ENCODE measurements around the gene KRT8.
"Not testable (repeated sequence)": the region's sequence is repeated elsewhere in the genome, so short reads cannot be mapped to it uniquely, and the experiment has no call there.

KRT8 gene

GRCh38 chr12:52860102-52860823 is 44.6 kb downstream of the KRT8 start:
- H3K36me3 Mint-ChIP-seq (ENCODE audit: low read depth), result no peaks in the 10 kb centered on the region
- no peak overlapping the region for H3K4me3 Mint-ChIP-seq
- H3K9me3 Mint-ChIP-seq, result no peaks in the 10 kb centered on the region
- no peaks in the 10 kb centered on the region for H3K4me1 Mint-ChIP-seq (ENCODE audit: low read depth)
- H3K27me3 Mint-ChIP-seq (ENCODE audit: low read depth), result peaks cover 6% of the 10 kb centered on the region
- no peak overlapping the region for H3K27ac Mint-ChIP-seq

- no peak overlapping the region for H3K4me3 Mint-ChIP-seq
- no peak overlapping the region for H3K27ac Mint-ChIP-seq
- no peaks in the 10 kb centered on the region for H3K4me1 Mint-ChIP-seq (ENCODE audit: low read depth)
- peaks cover 24% of the 10 kb centered on the region for H3K27me3 Mint-ChIP-seq (ENCODE audit: low read depth)
- no peaks in the 10 kb centered on the region for H3K9me3 Mint-ChIP-seq
- H3K36me3 Mint-ChIP-seq (ENCODE audit: low read depth), result no peaks in the 10 kb centered on the region
These were observed 47.4 kb downstream of the KRT8 start for GRCh38 chr12:52857500-52857899.

- Mint-ChIP-seq H3K27ac (no peak overlapping the region), H3K4me3 (no peak overlapping the region), H3K4me1 (ENCODE audit: low read depth) (no peaks in the 10 kb centered on the region), H3K36me3 (ENCODE audit: low read depth) (no peaks in the 10 kb centered on the region), H3K9me3 (no peaks in the 10 kb centered on the region), H3K27me3 (ENCODE audit: low read depth) (peaks cover 24% of the 10 kb centered on the region)
These were observed 48.1 kb downstream of the KRT8 start for GRCh38 chr12:52856787-52857186.

- peaks cover 24% of the 10 kb centered on the region for H3K27me3 Mint-ChIP-seq (ENCODE audit: low read depth)
- not testable (repeated sequence) for H3K9me3 Mint-ChIP-seq; H3K4me1 Mint-ChIP-seq (ENCODE audit: low read depth); H3K27ac Mint-ChIP-seq; H3K4me3 Mint-ChIP-seq; H3K36me3 Mint-ChIP-seq (ENCODE audit: low read depth)
These were observed 48.8 kb downstream of the KRT8 start for GRCh38 chr12:52856077-52856476.

- Mint-ChIP-seq H3K4me3 (no peak overlapping the region), H3K36me3 (ENCODE audit: low read depth) (no peaks in the 10 kb centered on the region), H3K9me3 (no peaks in the 10 kb centered on the region), H3K27me3 (ENCODE audit: low read depth) (peaks cover 28% of the 10 kb centered on the region), H3K27ac (no peak overlapping the region), H3K4me1 (ENCODE audit: low read depth) (peaks cover 3% of the 10 kb centered on the region)
These were observed 53.1 kb downstream of the KRT8 start for GRCh38 chr12:52851787-52852186.

GRCh38 chr12:52850681-52851080 is 54.2 kb downstream of the KRT8 start:
- H3K4me1 Mint-ChIP-seq (ENCODE audit: low read depth), result peaks cover 3% of the 10 kb centered on the region
- H3K27me3 Mint-ChIP-seq (ENCODE audit: low read depth), result peaks cover 26% of the 10 kb centered on the region
- no peak overlapping the region for H3K4me3 Mint-ChIP-seq
- no peak overlapping the region for H3K27ac Mint-ChIP-seq
- H3K36me3 Mint-ChIP-seq (ENCODE audit: low read depth), result no peaks in the 10 kb centered on the region
- no peaks in the 10 kb centered on the region for H3K9me3 Mint-ChIP-seq

GRCh38 chr12:52849511-52849910 is 55.4 kb downstream of the KRT8 start:
- H3K4me1 Mint-ChIP-seq (ENCODE audit: low read depth), result peaks cover 3% of the 10 kb centered on the region
- no peak overlapping the region for H3K4me3 Mint-ChIP-seq
- no peaks in the 10 kb centered on the region for H3K9me3 Mint-ChIP-seq
- H3K27ac Mint-ChIP-seq, result no peak overlapping the region
- no peaks in the 10 kb centered on the region for H3K36me3 Mint-ChIP-seq (ENCODE audit: low read depth)
- H3K27me3 Mint-ChIP-seq (ENCODE audit: low read depth), result peaks cover 18% of the 10 kb centered on the region

- H3K36me3 Mint-ChIP-seq (ENCODE audit: low read depth), result no peaks in the 10 kb centered on the region
- no peak within 1 kb of the TSS for H3K27ac Mint-ChIP-seq
- H3K4me1 Mint-ChIP-seq (ENCODE audit: low read depth), result peaks cover 3% of the 10 kb centered on the region
- no peak within 1 kb of the TSS for H3K4me3 Mint-ChIP-seq
- no peaks in the 10 kb centered on the region for H3K9me3 Mint-ChIP-seq
- H3K27me3 Mint-ChIP-seq (ENCODE audit: low read depth), result peaks cover 15% of the 10 kb centered on the region
These were observed 56.1 kb downstream of the KRT8 start, which contains the start of gene KRT78 for GRCh38 chr12:52848661-52849255. KRT78 (minus strand) TSS chr12:52848994; CDS start chr12:52848930, 64 bp downstream.

GRCh38 chr12:52847335-52848102 is 57.4 kb downstream of the KRT8 start:
- Mint-ChIP-seq H3K4me1 (ENCODE audit: low read depth) (peaks cover 3% of the 10 kb centered on the region), H3K27ac (no peak overlapping the region), H3K27me3 (ENCODE audit: low read depth) (peaks cover 8% of the 10 kb centered on the region), H3K36me3 (ENCODE audit: low read depth) (no peaks in the 10 kb centered on the region), H3K9me3 (no peaks in the 10 kb centered on the region), H3K4me3 (no peak overlapping the region)

All from T-helper 1 cell treated with Interleukin-12 subunit alpha and Interleukin-12 subunit beta and Interleukin-4 antibody, amounts not matched to agents 30 μg/mL and 1 μg/mL, for 36 hours (primary cell).